Fibroblast of the aortic adventitia (primary cell): ENCODE data around the gene DIAPH3. TPM values are rescaled to one million over a fixed set of nuclear protein-coding genes. Genes with fewer than 3 reads are reported as not detected.

Experiments used
- DNase-seq: peaks from one replicate; pipeline ENCODE4 v3.0.0-alpha.2; 2010; ENCODE audit warnings: low read depth
- H3K4me3 ChIP-seq: 2 replicates; pipeline ENCODE4 v1.5.1; 2011; ENCODE audit warnings: low read depth, mild to moderate bottlenecking, control low read depth, low read length, moderate library complexity
- CTCF ChIP-seq: IDR thresholded peaks from 2 replicates; pipeline ENCODE4 v1.5.1; 2011; ENCODE audit warnings: mild to moderate bottlenecking, low read length, control low read depth, inconsistent platforms; ENCODE audit not compliant: insufficient read depth
- total RNA-seq: library from RNA; depleted of rRNA; stranded (reverse); fragments of >200 nt; gene quantifications from 2 replicates; pipeline ENCODE4 v1.2.3, GENCODE V29; 2012; ENCODE audit warnings: low replicate concordance

DIAPH3 gene
- total RNA-seq, 1 donor = 40.9 TPM

GRCh38 chr13:59776924-59777690 is 386.6 kb downstream of the DIAPH3 start:
- peak; percentile 93 for DNase-seq
- TF ChIP-seq CTCF = no peak
- H3K4me3 ChIP-seq = no peak overlapping the region

GRCh38 chr13:59774491-59774971 is 389.2 kb downstream of the DIAPH3 start:
- DNase-seq = peak; percentile 70
- no peak overlapping the region for H3K4me3 ChIP-seq
- TF ChIP-seq CTCF = no peak

- peak; percentile 66 for DNase-seq
- TF ChIP-seq CTCF = peak; percentile 79
- no peak overlapping the region for H3K4me3 ChIP-seq
These were observed 392.5 kb downstream of the DIAPH3 start for GRCh38 chr13:59771272-59771671.

- TF ChIP-seq CTCF = no peak
- DNase-seq = peak; percentile 8
- no peak overlapping the region for H3K4me3 ChIP-seq
These were observed 393.3 kb downstream of the DIAPH3 start for GRCh38 chr13:59770451-59770850.

GRCh38 chr13:59766236-59766635 is 397.5 kb downstream of the DIAPH3 start:
- no peak for DNase-seq
- no peak overlapping the region for H3K4me3 ChIP-seq
- TF ChIP-seq CTCF = no peak

- H3K4me3 ChIP-seq = no peak overlapping the region
- TF ChIP-seq CTCF = no peak
- peak; percentile 23 for DNase-seq
These were observed 408.0 kb downstream of the DIAPH3 start for GRCh38 chr13:59755632-59756290.
